Activated CD8-positive, alpha-beta memory T cell treated with anti-CD3 and anti-CD28 coated beads for 24 hours (primary cell): ENCODE results near the gene EPB41L2.

Source experiments
- DNase-seq: peaks from one replicate; pipeline ENCODE4 v3.0.0-alpha.2; 2020

Gene EPB41L2

DNA sequence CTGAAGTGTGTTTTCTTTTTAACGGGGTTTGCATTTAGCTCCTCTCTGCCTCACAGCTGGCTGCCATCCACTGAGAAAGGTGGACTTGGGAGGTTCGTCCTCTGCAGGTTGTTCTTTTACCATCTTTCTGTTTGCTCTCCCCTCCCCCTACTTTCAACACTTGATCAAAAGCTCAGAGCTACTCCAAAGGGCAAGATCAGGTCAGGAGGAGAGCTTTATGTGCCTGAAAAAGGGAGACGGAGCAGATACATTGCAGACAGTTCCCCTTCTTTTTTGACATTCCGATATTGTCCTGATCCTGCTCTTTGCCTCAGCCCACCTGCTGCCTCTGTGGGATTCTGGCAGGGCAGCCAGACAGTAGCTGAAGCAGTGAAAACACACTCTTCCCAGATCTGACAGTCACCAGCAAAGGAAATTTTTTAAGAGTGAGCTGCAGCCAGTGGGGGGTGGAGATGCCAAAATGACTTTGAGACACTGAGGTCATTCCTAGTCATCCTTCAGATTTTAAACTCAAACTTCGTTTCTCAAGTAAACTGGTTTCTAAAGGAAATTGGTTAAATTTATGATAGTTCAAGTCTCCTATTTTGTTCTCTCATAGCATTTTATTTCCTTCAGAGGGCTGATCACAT lies 209.4 kb downstream of the EPB41L2 start:
- no peak for DNase-seq

GRCh38 chr6:130852844-130853554 lies 210.0 kb downstream of the EPB41L2 start:
- no peak for DNase-seq

- no peak for DNase-seq
Measured at GRCh38 chr6:130851026-130851425, 212.0 kb downstream of the EPB41L2 start.

DNA sequence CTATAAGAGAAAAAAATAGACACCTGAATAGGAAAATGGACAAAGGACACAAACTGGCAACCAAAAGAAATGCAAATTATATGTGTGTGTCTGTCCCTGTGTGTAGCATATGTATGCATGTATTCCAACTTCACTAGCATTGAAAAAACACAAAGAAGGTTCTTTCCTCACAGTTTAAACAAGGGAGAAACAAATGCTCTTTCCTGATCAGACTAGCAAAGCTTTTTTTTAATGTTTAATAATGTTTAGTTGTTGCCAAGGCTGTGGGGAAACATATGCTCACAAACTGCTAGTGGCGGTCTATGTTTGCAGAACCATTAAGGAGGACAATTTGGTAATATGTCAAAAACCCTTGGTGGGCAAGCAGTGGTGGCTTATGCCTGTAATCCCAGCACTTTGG lies 213.5 kb downstream of the EPB41L2 start:
- DNase-seq = no peak

DNA sequence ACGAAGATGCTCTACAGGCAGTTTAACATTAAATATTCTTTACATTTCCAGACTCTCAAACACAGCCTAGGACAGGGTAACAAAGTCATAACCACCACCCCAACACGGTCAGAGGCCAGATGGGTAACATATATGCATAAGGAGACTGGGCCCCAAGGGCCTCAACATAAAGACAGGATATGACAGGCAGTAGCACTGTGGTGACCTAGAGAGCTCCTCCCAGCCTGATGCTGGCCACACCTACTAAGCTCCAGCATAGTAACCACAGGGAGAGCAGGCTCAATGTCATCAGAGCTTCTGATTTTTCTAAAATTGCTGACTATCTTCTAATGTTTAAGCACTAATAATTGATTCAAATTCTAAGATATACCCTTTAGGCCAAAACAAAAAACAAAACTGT lies 214.1 kb downstream of the EPB41L2 start:
- no peak for DNase-seq

DNA sequence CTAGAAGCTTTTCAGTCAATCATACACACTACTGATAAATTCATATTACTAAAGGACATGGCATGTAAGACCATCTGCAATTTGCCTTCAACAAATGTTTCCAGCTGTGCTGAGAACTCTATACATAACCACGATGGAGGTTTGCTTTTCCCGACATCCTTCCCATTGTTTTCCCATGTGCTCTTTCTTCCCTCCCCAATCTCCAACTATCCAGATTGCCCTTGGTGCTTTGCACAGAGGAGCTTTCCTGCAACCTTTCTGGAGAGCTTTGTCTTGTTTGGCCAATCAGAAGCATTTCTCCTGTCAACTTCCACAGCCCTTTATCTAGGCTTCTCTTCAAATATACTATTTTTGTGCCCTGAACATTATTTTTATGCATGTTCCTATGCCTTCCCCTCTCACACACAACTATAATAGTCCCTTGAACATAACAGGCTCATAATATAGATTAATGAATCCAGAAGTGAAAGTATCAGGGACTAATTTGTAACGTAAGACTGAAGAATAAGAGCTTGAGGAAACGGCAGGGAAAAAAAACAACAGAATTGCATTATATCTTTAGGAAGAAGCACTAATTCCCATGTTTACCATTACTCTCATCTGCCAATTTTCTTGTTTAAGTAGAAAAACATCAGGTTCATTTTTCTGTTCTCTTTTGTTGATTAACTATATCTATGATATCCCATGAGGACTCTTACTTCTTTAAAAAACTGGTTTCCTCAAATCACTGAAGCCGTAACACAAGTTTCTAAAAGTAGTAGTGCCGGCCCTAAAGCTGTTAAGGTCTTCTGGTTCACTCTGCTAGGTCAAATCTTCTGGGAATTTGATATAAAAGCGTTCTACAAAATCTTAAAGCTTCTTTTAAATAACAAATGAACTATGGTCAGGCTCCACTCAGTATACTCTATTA lies 215.8 kb downstream of the EPB41L2 start:
- DNase-seq = no peak

DNA sequence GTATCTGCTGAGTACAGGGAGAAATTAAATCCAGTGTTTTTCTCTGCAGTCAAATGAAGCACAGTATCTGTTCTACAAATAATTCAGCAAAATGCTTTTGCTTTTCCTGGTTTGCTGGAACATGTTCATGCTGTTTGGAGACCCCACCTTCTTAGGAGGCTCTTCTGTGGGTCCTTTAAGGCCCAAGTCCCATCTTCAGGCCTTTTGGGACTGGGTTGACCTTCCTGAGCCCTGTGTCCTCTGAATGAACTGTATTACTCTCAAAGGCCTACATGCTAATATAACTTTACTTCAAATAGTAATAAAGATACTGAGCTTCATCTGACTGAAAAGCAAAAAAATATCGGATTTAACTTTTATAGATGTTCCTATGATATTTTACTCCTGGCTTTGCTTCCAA lies 216.5 kb downstream of the EPB41L2 start:
- no peak for DNase-seq

- DNase-seq = no peak
Measured at GRCh38 chr6:130843575-130844320, 219.3 kb downstream of the EPB41L2 start.

DNA sequence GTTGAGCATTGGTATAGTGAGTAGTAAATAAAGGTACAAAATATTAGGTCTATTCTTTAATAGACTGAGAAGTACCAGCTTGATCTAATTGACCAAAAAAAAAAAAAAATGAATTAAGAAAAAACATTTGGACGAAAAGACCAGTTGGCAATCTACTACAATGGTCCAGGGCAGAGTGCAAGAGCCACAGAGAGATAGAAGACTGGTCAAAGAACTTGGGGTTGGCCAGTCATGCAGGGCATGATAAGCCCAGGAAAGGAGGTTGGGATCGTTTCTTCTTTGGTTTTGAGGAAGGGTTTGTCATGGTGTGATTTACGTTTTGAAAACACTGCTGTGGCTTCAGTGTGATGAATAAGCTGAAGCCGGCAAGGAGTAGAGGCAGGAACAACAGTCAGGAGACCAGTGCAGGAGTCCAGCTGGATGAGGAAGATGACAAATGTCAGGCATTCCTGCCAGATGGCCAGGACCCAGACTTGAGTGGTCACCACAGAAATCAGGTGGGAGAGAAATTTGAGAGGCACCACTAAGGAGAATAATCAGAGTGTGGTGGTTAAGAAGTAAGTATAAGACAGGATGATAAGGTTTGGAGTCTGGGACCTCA lies 221.8 kb downstream of the EPB41L2 start:
- DNase-seq = no peak

DNA sequence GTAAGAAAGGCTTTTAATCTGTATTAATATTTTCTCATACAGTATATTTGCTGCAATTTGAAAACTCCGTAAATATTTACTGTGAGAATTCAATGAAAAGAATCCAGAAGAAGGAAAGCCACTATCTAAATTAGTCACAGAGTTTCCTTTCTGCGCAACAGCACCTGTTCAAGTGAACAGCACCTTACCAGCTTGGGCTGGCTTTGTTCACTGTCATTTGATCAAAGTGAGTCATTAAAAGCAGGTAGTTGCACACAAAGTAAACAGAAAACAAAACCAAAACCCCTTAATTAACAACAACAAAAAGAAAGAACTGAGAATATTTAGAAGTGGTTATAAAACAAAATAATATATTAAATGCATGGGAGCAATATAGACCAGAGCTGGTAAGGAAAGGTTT lies 223.0 kb downstream of the EPB41L2 start:
- no peak for DNase-seq

GRCh38 chr6:130839379-130839778 lies 223.7 kb downstream of the EPB41L2 start:
- no peak for DNase-seq

DNA sequence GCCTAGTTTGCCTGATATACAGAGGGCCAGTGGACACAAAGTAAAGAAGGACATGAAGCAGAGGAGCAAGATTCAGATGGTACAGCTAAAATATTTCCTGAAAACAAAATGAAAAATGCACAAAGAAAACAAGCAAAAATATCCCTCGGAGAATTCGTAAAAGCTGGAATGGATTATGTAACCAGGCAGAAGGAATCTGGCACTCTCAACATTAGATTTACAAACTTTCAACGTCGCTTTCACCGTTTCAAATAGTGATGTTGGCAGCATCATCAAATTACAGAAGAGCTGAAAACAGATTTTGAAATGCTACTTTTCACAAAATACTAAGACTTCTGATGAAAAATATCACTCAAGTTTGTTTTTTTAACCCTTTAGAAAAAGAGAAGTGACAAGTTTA lies 224.1 kb downstream of the EPB41L2 start:
- no peak for DNase-seq

GRCh38 chr6:130838250-130838860 lies 224.7 kb downstream of the EPB41L2 start:
- DNase-seq = no peak

- no peak for DNase-seq
Measured at GRCh38 chr6:130837067-130837466, 226.0 kb downstream of the EPB41L2 start.

DNA sequence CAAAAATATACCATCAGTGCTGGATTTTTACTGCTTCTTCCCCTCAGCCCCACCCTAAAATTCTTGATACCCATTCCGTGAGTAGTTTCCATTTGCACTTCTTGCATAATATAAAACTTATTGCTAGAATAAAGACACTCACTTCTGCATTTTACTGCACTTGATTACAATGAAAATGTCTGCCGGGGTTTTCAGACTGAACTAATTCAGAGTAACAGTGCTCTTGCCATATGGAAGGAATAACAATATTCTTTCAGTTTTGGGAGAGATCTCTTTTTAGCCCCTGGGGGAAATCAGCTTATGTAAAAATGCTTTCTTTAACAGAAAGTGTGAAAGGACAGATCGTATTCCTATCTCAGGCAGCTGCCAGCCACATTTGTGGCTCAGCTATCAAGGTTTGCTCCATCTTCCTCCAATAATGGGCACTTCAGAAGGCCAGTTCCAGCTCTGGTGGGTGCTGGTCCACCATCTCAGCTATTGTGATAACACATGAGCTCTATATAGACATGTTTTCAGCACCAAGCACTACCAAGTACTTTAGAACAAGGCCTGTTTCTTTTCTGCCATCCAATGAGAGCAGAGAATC lies 226.9 kb downstream of the EPB41L2 start:
- DNase-seq = no peak

DNA sequence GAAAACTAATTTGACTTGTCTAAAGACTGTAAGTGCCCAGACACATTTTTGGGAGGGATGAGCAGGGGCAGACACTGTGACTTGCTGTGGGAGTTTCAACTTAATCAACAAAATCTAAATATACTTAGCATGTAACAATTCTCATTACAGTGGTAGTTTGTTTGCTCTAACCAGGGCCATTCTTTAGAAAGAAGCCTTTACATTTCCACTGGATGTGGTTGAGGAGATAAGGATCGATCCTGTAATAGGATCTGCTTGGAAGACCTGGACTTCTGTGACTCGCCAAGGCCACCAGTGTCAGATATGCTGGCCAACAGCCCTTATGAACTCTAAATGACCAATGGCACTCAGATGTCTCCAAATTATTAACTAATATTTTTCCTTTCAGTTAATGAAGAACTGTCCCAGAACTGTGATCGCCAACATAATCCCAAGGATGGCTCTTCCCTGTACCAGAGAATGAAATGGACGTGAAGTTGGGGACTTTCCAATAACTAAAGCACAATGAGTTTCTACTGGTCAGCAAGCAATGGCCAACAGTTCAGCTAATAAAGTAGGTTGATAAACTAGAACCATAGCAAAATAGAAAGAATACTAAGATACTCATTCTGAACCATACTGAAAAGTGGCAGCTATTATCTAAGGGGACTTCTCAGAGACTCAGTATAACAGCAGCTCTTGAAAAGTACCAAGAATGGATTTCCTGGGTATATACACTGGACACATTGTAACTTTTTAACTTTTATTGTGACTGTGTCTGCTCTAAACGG lies 228.4 kb downstream of the EPB41L2 start:
- DNase-seq = no peak

GRCh38 chr6:130833569-130833968 lies 229.5 kb downstream of the EPB41L2 start:
- no peak for DNase-seq

DNA sequence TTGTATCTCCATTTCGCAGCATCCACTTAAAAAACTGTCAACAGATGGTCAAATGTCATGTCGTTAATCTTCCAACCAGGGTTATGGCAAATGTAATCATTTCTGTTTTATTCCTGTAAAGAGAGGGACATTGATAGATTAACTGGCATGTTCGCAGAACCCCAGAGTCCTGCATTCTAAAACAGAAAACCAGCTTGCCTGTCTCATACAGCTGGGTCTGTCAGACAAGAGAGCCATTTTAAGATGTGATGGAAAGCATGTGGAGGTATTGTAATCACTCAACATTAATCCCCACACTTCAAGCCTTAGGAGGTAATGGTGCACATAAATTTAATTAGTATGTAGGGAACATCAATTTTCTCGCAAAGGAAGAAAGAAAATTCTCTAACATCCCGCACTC lies 231.4 kb downstream of the EPB41L2 start:
- no peak for DNase-seq

GRCh38 chr6:130829333-130829910 lies 233.6 kb downstream of the EPB41L2 start:
- DNase-seq = no peak
